ENCODE data around the gene MYH13. TPM values are rescaled to one million over a fixed set of nuclear protein-coding genes. Genes with fewer than 3 reads are reported as not detected.

The MYH13 gene
- total RNA-seq, 1 experiment from 2014 or later: not detected

DNA sequence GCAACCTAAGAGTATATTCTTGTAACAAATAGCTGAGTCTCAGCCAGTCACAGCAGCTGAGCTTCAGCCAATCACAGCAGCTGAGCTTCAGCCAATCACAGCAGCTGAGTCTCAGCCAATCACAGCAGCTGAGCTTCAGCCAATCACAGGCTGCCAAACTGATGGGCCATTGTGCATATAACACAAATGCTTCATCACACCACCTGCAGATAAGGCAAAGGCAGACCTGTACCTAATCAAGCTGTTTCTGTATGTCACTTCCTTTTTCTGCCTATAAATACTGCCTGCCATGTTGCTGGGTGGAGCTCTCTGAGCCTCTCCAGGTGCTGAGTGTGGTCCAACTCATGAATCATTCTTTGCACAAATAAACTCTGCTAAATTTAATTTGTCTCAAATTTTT, 19.9 kb downstream of the MYH13 start:
- CTCF ChIA-PET: interaction anchor here (0.7 kb wide), 1 partner anchor 18 kb away, joined by 3 read pairs; no protein-coding TSS in a partner anchor
- intact Hi-C loops (cut with micrococcal nuclease; ENCODE audit: unreplicated experiment): no loop called here
- no TSS peak for BruUV-seq (replicated peaks)
- H3K36me3 Mint-ChIP-seq (ENCODE audit: insufficient read depth, unreplicated experiment): no peaks in the 10 kb centered on the region
- H3K4me3 Mint-ChIP-seq (ENCODE audit: low read depth, unreplicated experiment): no peak overlapping the region
- H3K27ac Mint-ChIP-seq (ENCODE audit: unreplicated experiment): no peak overlapping the region
- no peaks in the 10 kb centered on the region for H3K4me1 Mint-ChIP-seq (ENCODE audit: low read depth, unreplicated experiment)
- H3K9me3 Mint-ChIP-seq (ENCODE audit: low read depth, unreplicated experiment): peaks cover 12% of the 10 kb centered on the region
- H3K27me3 Mint-ChIP-seq (ENCODE audit: unreplicated experiment): no peaks in the 10 kb centered on the region
- TF ChIP-seq, protein P1, sequence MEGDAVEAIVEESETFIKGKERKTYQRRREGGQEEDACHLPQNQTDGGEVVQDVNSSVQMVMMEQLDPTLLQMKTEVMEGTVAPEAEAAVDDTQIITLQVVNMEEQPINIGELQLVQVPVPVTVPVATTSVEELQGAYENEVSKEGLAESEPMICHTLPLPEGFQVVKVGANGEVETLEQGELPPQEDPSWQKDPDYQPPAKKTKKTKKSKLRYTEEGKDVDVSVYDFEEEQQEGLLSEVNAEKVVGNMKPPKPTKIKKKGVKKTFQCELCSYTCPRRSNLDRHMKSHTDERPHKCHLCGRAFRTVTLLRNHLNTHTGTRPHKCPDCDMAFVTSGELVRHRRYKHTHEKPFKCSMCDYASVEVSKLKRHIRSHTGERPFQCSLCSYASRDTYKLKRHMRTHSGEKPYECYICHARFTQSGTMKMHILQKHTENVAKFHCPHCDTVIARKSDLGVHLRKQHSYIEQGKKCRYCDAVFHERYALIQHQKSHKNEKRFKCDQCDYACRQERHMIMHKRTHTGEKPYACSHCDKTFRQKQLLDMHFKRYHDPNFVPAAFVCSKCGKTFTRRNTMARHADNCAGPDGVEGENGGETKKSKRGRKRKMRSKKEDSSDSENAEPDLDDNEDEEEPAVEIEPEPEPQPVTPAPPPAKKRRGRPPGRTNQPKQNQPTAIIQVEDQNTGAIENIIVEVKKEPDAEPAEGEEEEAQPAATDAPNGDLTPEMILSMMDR (IDR thresholded peaks at IDR 0.05; ENCODE audit: unreplicated experiment): no peak
- DNase-seq: no peak

DNA sequence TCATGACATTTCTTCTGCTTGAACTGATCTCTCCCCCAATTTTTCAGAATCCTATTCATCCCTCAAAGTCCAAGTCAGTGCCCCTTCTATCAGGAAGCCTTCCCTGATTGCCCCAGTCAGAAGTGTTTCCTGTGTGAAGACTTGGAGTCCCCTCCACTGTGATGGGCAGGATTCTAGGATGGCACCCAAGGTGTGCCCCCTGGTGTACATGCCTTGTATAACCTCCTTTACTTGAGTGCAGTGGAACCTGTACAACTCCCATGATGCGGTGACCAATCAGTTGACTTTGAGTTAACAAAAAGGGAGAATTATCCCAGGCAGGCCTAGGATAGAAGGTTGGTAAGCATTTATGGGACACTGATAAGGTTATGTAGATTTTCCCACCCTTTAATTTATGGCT, 23.4 kb downstream of the MYH13 start:
- DNase-seq: no peak
- H3K27me3 Mint-ChIP-seq (ENCODE audit: unreplicated experiment): no peaks in the 10 kb centered on the region
- intact Hi-C loops (cut with micrococcal nuclease; ENCODE audit: unreplicated experiment): no loop called here
- no TSS peak for BruUV-seq (replicated peaks)
- H3K9me3 Mint-ChIP-seq (ENCODE audit: low read depth, unreplicated experiment): peaks cover 12% of the 10 kb centered on the region
- no peak overlapping the region for H3K27ac Mint-ChIP-seq (ENCODE audit: unreplicated experiment)
- H3K4me1 Mint-ChIP-seq (ENCODE audit: low read depth, unreplicated experiment): no peaks in the 10 kb centered on the region
- CTCF ChIA-PET: interaction anchor here (0.7 kb wide), 1 partner anchor 269 kb away, joined by 9 read pairs; no protein-coding TSS in a partner anchor
- H3K36me3 Mint-ChIP-seq (ENCODE audit: insufficient read depth, unreplicated experiment): no peaks in the 10 kb centered on the region
- TF ChIP-seq, protein P1 (IDR thresholded peaks at IDR 0.05; ENCODE audit: unreplicated experiment): no peak
- H3K4me3 Mint-ChIP-seq (ENCODE audit: low read depth, unreplicated experiment): no peak overlapping the region

DNA sequence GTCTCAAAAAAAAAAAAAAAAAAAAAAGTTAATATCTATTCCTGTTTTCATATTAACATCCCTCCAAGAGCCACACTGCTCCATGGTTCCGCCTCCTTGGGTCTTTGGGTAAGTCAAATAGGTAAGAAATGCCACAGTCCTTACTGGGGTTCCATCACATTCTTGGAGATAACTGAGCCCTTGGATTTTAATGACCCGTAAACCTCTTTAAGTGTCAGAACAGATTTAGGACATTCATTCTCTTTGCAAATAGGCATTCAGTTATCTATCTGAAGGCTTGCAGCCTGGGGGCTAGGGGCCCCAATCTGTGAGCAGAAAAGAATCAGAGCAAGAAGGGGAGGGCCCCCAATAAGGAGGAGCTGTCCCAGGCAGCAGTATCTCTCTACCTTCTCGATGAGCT, 28.0 kb downstream of the MYH13 start:
- H3K4me1 Mint-ChIP-seq (ENCODE audit: low read depth, unreplicated experiment): no peaks in the 10 kb centered on the region
- peaks cover 5% of the 10 kb centered on the region for H3K9me3 Mint-ChIP-seq (ENCODE audit: low read depth, unreplicated experiment)
- intact Hi-C loops (cut with micrococcal nuclease; ENCODE audit: unreplicated experiment): no loop called here
- H3K27ac Mint-ChIP-seq (ENCODE audit: unreplicated experiment): no peak overlapping the region
- H3K4me3 Mint-ChIP-seq (ENCODE audit: low read depth, unreplicated experiment): no peak overlapping the region
- TF ChIP-seq, protein P1 (IDR thresholded peaks at IDR 0.05; ENCODE audit: unreplicated experiment): no peak
- no peak for DNase-seq
- H3K36me3 Mint-ChIP-seq (ENCODE audit: insufficient read depth, unreplicated experiment): no peaks in the 10 kb centered on the region
- H3K27me3 Mint-ChIP-seq (ENCODE audit: unreplicated experiment): no peaks in the 10 kb centered on the region
- BruUV-seq (replicated peaks): no TSS peak
- CTCF ChIA-PET: no interaction called here

DNA sequence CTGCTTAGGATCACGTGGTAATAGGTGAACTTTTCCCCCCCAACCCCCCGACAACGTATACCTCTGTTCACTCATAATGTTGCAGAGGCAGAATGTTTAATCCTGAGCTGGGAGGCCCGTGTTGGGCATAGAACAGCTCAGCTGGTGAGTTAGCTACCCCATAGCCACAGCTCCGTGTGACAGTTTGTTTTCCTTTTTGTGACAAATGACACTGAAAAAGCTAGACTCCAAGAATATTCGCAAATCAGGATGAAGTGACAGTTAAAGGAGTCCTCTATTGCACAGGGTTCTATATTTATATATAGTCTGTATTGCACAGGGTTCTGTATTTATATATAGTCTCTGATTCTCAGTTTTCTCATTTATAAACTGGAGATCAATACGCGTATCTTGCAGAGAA, 33.8 kb downstream of the MYH13 start:
- no peak for DNase-seq
- BruUV-seq (replicated peaks): no TSS peak
- Mint-ChIP-seq H3K4me1 (ENCODE audit: low read depth, unreplicated experiment) (no peaks in the 10 kb centered on the region), H3K27ac (ENCODE audit: unreplicated experiment) (no peak overlapping the region), H3K36me3 (ENCODE audit: insufficient read depth, unreplicated experiment) (no peaks in the 10 kb centered on the region), H3K9me3 (ENCODE audit: low read depth, unreplicated experiment) (no peaks in the 10 kb centered on the region), H3K27me3 (ENCODE audit: unreplicated experiment) (no peaks in the 10 kb centered on the region), H3K4me3 (ENCODE audit: low read depth, unreplicated experiment) (no peak overlapping the region)
- intact Hi-C loops (cut with micrococcal nuclease; ENCODE audit: unreplicated experiment): no loop called here
- TF ChIP-seq, protein P1 (IDR thresholded peaks at IDR 0.05; ENCODE audit: unreplicated experiment): no peak
- CTCF ChIA-PET: no interaction called here
